Activated CD8-positive, alpha-beta memory T cell treated with anti-CD3 and anti-CD28 coated beads for 1 hour (primary cell): Measurements from ENCODE around the gene PPP1R14C.

Source experiments
- DNase-seq, 2 donors: peaks; one replicate each; pipeline ENCODE4 v3.0.0-alpha.2; 2020; ENCODE audit warnings: low read depth in 1 of 2; ENCODE audit errors: extremely low read depth in 1 of 2

PPP1R14C gene

GRCh38 chr6:150245148-150245935 lies 102.5 kb downstream of the PPP1R14C start:
- no peak for DNase-seq

DNA sequence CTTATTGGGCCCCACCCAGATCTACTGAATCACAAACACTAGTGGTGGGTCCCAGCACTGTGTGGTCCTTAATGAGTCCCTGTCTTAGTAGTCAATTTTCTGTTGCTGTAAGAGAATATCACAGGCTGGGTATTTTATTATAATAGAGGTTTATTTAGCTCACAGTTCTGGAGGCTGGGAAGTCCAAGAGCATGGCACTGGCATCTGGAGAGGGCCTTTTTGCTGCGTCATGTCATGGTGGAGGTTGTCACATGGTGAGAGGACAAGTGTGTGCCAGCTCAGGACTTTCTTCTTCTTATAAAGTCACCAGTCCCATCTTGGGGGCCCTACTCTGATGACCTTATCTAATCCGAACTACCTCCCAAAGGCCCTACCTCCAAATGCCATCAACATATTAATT lies 105.0 kb downstream of the PPP1R14C start:
- DNase-seq, result no peak

- no peak for DNase-seq
These were observed 105.5 kb downstream of the PPP1R14C start for GRCh38 chr6:150248300-150248699.

GRCh38 chr6:150249261-150249660 lies 106.4 kb downstream of the PPP1R14C start:
- DNase-seq, result no peak

DNA sequence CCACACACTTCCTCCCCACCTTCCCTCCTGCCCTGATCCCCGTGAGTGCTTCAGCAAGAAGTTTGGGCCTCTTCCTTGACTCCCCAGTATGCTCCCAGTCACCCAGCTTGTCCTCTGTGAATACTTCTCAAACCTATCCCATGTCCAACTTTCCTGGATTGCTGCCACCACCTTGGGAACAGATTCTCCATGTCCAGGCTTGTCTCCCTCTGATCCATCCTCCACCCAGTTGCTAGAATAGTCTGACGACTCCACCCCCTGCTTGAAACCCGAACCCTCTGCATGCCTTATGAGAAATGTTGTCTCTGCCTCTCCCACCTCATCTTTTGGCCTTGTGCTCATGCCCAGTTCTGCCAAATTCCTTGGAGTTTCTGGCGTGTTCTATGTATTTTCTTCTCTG lies 108.0 kb downstream of the PPP1R14C start:
- no peak for DNase-seq

- no peak for DNase-seq
These were observed 108.8 kb downstream of the PPP1R14C start for GRCh38 chr6:150251566-150252186.

DNA sequence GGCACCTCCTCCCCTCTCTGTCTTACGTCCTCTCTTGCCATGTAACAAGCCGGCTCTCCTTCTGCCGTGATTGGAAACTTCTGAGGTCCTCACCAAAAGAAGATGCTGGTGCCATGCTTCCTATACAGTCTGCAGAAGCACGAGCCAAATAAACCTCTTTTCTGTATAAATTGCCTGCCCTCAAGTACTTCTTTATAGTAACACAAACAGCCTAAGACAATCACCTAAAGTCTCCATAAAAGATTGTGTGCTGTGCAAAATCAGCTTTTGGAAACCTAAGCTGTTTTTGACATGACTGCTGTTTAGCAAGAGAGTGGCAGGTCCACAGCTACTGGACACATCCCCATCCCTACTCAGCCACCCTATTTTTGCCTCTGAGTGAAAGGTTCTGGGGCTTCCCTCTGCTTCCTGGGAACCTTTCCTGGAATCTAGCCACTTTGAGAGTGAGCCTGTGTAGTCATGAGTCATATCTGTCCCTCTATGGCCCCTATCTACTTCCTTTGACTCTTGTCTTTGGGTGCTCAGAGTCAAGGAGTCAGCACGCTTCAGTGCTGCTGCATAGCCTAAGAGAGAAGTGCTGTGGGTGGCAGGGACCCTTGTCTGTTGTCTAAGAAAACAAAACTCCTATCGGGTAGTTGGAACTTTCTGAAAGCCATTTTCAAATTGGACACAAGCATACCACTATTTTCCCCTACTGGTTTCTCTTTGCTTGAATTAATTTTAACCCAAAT lies 110.0 kb downstream of the PPP1R14C start:
- DNase-seq, result no peak

- DNase-seq, result no peak
These were observed 110.6 kb downstream of the PPP1R14C start for GRCh38 chr6:150253489-150253888.

- no peak for DNase-seq
These were observed 111.9 kb downstream of the PPP1R14C start for GRCh38 chr6:150254770-150255169.

GRCh38 chr6:150255840-150256239 lies 113.0 kb downstream of the PPP1R14C start:
- DNase-seq, result no peak

DNA sequence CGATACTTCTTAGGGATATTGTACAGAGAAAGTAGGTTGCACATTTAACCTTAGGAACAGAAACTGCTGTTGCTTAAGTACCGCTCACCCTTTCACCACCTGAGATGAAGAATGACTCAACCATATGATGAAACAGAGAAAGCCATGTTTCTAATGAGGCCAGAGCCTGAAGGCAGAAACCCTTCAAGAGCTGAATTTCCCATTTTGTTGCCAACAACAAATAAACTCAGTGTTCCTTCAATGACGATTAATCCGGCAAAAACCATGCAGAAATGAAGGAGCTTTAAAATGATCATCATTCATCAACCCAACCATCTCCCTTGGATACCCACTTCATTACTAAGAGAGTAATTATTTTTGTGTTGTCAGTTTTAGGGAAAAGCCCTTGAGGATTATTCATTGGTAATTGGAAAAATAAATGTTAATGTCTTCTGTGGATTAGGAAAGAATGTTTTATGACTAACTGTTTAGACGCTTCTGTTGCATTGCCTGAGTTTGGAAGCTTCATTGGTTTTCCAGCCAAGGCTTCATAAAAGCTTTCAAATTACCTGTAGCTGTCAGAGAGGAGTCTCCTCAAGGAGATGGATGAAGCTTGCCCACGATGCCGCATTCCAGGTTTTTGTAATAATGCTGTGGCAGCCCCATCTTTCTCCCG lies 113.9 kb downstream of the PPP1R14C start:
- no peak for DNase-seq

- no peak for DNase-seq
These were observed 115.5 kb downstream of the PPP1R14C start for GRCh38 chr6:150258381-150258780.

DNA sequence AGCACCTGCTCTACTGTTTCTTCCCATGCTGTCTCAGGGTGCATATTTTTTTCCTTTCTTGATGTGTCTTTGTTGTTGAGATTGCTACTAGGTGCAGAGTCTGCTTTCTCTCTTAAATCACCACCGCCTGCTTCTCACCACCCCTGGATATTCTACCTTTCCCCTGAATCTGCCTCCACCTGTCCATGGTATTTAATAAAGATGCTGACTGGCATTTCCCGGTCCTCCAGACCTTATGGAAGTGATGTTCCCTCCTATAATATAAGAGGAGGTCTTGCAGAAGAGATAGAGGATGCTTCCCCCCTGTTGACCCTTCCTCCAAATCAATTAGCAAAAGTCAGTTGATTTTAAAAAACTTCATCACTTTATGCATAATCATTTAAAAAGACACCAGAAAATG lies 118.1 kb downstream of the PPP1R14C start:
- DNase-seq, result no peak

- DNase-seq, result no peak
These were observed 119.3 kb downstream of the PPP1R14C start for GRCh38 chr6:150261997-150262697.

DNA sequence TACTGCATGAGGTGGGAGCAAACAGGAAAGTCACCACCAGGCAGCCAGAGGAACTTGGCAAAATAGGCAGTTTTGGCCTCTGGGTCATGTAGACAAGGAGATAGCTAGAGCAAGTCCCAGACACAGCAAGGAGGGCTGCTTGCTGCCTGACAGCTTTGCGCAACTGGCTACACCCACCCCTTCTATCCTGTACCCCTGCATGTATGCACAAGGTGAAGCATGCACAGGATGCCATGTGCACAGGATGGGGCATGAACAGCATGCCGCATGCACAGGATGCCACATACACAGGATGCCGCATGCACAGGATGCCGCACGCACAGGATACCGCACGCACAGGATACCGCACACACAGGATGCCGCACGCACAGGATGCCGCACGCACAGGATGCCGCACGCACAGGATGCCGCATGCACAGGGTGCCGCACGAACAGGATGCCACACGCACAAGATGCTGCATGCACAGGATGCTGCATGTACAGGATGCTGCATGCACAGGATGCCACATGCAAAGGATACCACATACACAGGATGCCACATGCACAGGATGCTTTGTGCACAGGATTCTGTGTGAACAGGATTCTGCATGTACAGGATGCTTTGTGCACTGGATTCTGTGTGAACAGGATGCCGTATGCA lies 121.0 kb downstream of the PPP1R14C start:
- DNase-seq, result no peak

DNA sequence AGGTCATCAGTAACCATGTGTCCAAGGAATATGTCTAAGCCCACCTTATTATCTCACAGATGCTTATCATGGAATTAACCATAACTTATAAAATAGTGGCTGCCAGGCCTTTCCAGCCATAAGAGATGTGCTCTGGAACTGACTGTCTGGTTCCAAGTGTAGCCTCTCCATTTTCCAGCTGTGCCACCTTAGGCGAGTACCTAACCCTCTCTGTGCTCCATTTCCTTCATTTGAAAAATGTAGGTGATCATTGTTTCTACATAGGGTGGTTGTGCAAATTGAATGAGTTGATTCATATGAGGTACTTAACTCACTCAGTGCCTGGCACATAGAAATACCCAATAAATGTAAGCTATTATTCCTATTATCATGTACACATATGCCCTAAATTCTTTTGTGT lies 123.5 kb downstream of the PPP1R14C start:
- no peak for DNase-seq

DNA sequence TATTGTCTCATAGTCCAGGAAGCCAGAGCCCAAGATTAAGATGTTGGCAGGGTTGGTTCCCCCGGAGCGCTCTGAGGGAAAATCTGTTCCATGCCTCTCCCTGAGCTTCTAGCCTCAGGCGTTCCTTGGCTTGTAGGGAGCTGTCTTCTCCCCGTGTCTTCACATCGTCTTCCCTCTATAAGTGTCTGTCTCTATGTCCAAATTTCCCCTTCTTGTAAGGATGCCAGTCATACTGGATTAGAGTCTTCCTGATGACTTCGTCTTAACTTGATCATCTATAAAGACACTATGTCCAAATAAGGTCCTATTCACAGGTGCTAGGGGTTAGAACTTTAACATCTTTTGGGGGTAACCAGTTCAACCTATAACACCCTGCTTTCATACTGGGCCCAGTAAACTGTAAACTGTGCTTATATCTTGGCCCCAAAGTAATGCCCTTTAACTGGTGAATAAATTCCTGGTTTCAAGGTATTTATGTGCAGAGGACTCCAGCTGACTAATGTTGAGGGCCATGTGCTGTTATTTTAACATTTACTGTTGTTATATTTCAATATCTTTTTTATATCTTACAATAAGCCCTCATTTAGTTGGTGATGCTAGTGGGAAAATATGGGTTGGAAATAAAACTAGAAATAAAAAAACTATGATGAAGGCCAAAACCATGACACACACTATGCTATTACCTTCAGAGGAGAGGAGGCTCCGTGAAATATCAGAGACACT lies 124.3 kb downstream of the PPP1R14C start:
- no peak for DNase-seq

DNA sequence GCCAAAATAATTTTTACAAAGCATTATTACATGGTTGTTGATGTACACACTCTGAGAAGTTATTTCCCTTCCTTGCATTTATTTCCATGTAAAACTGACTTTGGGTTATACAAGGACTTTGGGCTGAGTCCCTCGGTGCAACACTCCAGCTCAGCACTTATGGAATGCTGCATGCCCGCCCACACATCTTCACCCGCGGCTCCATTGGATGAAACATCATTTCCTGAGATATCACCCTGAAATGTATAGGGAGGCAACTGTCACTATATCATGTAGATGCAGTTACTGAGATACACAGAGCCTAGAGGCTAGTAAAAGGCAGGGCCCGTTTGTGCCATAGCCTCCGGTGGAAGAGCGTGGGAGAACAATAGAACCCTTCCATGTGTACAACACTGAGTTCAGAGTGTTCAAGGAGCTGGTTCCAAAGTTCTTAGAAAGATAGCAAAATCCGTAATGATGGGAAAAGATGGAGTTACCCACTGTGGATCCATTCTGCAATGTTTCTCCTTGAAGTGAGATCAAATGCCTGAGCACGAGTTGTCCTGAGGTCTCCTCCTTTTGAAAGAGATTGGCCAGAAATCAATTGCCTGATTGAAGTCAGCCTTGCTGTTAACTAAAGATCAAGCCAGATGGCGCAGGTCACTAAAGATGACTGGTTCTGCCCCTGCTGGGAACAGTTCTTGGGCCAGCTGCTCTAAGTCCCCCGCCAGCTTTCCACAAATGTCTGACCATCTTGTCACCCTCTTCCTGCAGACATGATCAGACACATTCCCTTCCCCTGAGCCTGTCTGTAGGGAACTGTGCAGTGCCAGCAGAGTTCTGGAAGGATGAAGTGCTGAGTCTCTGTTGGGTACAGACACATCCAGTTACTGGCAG lies 125.1 kb downstream of the PPP1R14C start:
- no peak for DNase-seq
